TTC549 (cell line): ENCODE results near the gene POLR2F.
"Not testable (repeated sequence)": the region's sequence is repeated elsewhere in the genome, so short reads cannot be mapped to it uniquely, and the experiment has no call there.

Experiments used
- FAIRE-seq: peaks from 2 replicates; lab custom pipeline; 2012; peaks lifted over from hg19 to GRCh38; lab: Jason Lieb, UNC

Gene POLR2F

DNA sequence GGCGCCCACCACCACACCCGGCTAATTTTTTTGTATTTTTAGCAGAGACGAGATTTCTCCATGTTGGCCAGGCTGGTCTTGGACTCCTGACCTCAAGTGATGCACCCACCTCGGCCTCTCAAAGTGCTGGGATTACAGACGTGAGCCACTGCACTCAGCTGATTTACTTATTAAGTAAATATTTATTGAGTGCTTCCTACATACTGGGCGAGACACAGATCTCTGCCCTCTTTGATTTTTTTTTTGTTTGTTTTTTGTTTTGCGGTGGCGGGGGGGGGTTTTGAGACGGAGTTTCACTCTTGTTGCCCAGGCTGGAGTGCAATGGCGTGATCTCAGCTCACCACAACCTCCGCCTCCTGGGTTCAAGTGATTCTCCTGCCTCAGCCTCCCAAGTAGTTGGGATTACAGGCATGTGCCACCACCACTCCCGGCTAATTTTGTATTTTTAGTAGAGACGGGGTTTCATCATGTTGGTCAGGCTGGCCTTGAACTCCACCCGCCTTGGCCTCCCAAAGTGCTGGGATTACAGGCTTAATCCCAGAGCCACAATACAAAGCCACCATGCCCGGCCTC is 2.4 kb downstream of the POLR2F start:
- FAIRE-seq: not testable (repeated sequence)

- no peak for FAIRE-seq
Measured at GRCh38 chr22:37957232-37957631, 3.7 kb downstream of the POLR2F start.

GRCh38 chr22:37959231-37959825 is 5.8 kb downstream of the POLR2F start:
- FAIRE-seq: no peak

- FAIRE-seq: no peak
Measured at GRCh38 chr22:37961062-37961461, 7.6 kb downstream of the POLR2F start.

GRCh38 chr22:37965940-37966664 is 12.6 kb downstream of the POLR2F start:
- no peak for FAIRE-seq

- no peak for FAIRE-seq
Measured at GRCh38 chr22:37967147-37967546, 13.6 kb downstream of the POLR2F start.

- FAIRE-seq: no peak
Measured at GRCh38 chr22:37967637-37968451, 14.3 kb downstream of the POLR2F start.

DNA sequence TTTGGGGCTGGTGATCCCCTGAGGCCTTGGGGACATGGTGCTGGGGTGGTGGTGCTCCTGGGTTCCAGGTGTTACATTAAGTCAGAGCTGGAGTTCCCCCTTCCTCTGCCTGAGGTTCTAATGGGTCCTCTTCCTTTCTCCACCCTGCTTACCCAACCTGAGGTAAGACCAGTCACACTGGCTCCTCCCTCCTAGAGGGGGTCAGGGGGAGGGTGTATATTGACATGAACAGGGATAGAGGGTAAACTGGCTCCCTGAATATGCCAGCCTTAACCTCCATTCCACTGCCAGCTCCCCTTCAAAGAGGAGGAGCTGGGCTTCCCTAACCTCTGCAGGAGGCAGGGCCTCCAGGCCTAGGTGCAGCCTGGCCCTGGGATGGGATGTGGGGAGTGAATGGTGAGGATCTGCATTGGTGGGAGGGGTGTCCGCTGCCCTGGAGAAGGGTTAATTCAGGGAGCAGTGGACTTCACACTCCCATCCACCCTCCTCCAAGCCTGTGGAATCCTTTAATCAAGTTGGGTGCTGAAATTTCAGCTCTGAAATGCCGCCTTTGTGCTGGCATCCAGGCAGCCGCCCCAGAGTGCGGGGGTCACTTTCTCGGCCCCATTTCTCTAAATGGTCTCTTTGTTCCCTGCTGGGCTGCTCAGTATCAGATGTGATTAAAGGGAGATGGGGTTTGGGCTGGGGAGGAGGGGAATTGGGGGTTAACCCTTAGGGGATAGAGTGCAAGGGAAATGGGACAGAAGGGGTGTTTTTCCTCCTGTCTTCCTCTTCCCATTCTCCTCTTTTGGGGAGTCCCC is 15.2 kb downstream of the POLR2F start:
- no peak for FAIRE-seq

DNA sequence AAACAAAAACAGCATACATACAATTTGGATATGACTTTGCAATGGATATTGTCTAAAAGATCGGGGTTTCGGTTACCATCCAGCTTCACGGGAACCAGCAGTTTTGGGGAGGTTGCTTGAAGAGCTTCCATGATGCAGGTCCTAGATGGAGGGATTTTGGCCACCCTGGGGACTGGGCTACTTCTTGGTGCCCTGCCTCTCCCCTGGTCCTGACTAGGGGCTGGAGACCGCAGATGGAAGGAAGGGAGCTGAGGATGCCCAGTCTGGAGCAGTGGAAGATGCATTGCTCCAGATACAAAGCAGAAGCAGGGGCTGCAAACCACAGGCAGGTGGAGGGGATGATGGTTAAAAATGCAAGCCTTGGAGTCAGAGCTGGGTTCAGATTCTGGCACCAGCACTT is 17.4 kb downstream of the POLR2F start:
- FAIRE-seq: no peak

DNA sequence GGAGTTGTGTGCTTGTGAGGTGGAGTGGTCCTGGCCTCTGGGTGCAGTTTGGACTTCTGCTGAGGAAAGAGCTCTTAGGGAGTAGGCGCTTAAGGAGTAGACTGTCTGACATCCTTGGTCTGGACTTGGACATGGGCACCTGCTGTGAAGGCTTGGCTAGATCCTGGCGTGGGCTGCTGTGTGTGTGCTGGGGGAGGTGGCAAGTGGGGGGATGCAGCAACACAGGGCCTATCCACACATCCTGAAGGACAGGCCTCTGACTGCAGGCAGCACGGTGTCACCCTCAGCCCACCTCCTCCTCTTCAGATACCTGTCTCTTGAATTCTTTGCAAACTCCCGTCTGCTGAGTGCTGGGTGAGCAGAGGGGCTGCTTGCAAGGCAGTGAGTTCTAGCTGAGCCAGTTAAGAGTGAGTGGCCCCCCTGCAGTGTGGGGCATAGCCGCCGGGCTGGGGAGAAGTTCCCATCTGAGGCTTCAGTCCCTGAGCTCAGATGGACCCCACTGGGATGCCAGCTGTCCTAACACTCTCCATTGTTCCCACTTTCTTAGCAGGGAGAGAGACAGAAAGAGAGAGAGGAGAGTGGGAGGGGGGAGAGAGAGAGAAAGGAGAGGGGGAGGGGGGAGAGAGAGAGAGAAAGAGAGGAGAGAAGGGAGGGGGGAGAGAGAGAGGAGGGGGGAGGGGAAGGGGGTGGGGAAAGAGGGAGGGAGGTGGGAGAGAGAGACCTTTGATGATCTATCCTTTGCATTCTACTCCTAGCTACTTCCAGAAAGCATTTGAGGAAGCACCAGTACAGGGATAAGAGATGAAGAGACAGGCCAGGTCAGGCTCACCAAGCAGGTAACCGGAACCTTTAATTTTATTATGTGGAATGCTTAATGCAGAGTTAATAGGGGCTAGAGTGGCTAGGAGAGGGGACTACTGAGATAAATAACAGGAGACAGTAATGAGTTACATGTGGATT is 18.3 kb downstream of the POLR2F start:
- no peak for FAIRE-seq

DNA sequence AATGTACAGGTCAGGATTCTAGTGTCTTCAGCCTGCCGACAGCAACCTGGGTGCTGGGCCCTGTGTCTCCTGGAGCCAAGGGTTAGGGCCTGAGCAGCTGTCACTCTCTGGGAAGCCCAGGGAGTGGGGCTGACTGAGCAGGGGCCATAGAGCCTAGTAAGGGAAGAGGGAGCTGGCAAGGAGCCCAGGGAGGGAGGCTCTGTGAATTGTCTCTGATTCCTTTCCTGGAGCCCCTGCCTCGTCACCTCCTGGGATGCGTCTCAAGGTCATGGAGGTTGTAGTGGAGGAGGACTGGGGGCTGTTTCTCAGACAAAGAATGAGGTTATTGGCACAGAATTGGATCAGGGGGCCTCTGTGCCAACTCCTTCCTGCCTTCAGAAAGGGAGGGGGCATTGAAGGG is 19.0 kb downstream of the POLR2F start:
- FAIRE-seq: no peak

DNA sequence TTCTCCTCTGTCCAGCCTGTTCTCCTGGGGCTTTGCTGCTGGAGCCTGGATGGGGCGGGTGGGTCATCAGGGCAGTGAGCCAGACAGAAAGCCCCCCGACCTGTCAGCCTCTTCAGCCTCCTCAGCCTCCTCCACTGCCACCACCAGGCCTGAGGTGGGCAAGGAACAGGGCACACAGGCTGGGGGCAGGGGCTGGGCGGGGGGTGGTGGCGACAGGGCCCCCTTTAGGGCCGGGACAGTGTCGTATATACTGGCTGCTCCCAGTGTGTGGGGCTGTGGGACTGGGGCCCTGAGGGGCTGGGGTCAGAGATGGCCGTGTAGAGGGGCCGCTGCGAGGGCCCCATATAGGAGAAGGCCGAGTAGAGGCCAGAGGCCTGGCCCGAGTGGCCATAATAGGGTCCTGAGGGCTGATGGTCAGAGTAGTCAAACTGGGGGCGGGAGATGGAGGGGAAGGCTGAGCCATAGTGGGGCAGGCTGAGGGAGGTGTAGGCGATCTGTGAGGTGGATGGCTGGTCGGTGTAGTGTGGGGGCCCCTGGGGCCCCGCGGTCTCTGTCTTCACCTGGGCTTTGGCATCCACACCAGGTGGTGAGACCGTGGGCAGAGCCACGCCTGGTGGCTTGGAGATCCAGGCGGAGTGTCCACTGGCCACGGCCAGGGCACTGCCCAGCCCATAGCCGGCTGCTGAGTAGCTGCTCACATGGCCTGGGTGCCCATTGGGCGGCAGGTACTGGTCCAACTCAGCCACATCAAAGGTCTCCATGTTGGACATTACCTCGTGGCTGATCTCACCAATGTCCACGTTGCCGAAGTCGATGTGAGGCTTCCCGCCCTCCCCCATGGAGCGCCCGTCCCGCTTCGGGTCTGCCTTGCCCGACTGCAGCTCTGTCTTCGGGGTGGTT is 20.0 kb downstream of the POLR2F start:
- FAIRE-seq: no peak

DNA sequence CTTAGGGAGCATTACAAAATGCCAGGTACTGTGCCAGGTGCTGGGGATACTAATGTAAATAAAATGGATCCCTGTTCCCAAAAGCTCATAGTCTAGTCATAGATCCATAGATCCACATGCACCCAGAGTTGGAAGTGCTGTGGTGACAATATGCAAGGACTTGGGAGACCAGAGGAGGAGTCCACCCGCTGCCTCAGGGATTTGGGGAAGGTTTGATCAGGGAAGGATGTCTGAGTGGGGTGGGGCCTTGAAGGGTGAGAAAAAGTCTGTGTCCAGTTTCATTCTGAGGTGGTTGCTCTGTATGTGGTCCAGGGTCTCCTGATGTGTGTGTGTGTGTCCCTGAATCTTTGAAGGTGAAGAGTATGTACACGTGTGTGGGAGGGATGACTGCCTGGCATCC is 21.7 kb downstream of the POLR2F start:
- FAIRE-seq: no peak

GRCh38 chr22:37976022-37976421 is 22.5 kb downstream of the POLR2F start:
- not testable (repeated sequence) for FAIRE-seq

- no peak for FAIRE-seq
Measured at GRCh38 chr22:37976547-37976946, 23.0 kb downstream of the POLR2F start.

GRCh38 chr22:37979782-37980181 is 26.3 kb downstream of the POLR2F start:
- no peak for FAIRE-seq

GRCh38 chr22:37981282-37982011 is 27.9 kb downstream of the POLR2F start:
- FAIRE-seq: no peak

DNA sequence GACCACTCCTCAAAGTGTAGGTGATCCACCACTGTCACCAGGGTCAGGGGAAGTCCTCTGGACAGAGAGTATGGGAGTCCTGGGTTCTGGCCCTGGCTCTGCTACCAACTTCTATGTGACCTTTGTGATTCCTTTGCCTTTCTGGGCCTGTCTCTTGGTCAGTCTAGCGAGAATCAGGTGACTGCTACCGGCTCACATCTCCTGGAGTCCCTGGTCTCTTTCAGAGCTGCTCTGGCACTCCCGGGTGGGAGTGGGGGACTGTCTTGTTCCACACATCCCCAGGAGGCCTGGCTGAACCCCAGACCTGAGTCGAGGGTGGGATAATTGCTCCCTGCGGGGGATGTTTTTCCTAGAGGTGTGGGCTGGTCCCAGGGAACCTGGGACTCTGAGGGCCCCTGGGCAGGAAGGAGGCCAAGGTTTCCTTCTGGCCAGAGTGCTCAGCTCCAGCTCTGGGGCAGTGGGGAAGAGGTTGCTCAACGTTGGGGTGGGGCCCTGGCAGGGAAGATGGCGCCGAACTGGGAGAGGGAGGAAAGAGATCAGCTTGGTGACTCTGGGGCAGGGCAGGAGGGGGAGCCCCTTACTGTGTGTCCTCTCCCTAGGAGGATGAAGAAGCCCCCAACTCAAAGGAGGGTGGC is 28.8 kb downstream of the POLR2F start:
- no peak for FAIRE-seq
